Measurements from ENCODE around the gene CCDC88A. TPM values are rescaled to one million over a fixed set of nuclear protein-coding genes. Genes with fewer than 3 reads are reported as not detected.
"Not testable (repeated sequence)": the region's sequence is repeated elsewhere in the genome, so short reads cannot be mapped to it uniquely, and the experiment has no call there.

CCDC88A gene
- total RNA-seq, 1 donor from 2014 or later = 86.1 TPM

DNA sequence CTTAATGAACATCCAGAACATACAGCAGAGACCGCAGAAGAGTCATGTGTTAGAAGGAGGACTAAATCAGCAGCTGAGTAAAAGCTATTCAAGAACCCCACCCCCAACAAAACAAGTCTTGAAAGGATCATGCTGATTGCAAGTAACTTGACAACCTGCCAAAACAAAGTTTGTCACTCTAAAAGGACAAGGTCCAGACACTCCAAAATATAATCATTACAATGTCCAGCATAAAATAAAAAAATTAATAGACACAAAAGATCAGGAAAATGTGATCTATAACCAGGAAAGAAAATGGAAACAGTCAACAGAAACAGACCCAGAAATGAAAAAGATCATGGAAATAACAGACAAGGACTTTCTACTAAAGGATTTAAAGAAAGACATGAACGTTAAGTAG is 28.5 kb downstream of the CCDC88A start:
- Histone ChIP-seq H3K27ac (no peak overlapping the region), H3K27me3 (no peaks in the 10 kb centered on the region), H3K4me1 (no peaks in the 10 kb centered on the region), H3K9me3 (no peaks in the 10 kb centered on the region), H3K36me3 (no peaks in the 10 kb centered on the region), H3K4me3 (no peak overlapping the region)
- TF ChIP-seq, protein P1, sequence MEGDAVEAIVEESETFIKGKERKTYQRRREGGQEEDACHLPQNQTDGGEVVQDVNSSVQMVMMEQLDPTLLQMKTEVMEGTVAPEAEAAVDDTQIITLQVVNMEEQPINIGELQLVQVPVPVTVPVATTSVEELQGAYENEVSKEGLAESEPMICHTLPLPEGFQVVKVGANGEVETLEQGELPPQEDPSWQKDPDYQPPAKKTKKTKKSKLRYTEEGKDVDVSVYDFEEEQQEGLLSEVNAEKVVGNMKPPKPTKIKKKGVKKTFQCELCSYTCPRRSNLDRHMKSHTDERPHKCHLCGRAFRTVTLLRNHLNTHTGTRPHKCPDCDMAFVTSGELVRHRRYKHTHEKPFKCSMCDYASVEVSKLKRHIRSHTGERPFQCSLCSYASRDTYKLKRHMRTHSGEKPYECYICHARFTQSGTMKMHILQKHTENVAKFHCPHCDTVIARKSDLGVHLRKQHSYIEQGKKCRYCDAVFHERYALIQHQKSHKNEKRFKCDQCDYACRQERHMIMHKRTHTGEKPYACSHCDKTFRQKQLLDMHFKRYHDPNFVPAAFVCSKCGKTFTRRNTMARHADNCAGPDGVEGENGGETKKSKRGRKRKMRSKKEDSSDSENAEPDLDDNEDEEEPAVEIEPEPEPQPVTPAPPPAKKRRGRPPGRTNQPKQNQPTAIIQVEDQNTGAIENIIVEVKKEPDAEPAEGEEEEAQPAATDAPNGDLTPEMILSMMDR (IDR thresholded peaks at IDR 0.05) = no peak
- intact Hi-C loops (cut with DNase I) = no loop called here
- ATAC-seq = no peak
- DNase-seq = no peak

DNA sequence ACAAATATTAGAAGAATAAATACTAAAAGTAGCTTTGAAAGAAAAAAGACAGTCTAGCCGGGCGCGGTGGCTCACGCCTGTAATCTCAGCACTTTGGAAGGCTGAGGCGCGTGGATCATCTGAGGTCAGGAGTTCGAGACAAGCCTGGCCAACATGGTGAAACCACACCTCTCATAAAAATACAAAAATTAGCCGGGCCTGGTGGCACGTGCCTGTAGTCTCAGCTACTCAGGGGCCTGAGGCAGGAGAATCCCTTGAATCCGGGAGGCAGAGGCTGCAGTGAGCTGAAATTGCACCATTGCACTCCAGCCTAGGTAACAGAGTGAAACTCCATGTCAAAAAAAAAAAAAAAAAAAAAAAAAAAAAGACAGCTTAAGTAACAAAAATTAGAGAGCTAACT is 34.1 kb downstream of the CCDC88A start:
- intact Hi-C loops (cut with DNase I); H3K4me3 ChIP-seq: not testable (repeated sequence)

DNA sequence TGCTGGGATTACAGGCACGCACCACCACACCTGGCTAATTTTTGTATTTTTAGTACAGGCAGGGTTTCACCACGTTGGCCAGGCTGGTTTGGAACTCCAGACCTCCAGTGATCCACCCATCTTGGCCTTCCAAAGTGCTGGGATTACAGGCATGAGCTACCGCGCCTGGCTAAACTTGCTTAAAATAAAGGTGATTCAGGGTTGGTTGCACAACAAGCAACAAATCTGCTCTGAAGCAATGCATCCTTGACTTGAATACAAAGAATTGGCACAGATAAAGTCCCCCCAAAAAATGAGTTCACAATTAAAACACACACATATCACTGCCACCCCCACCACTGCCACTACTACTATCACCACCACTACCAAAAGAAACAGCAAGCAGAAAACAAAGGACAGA is 34.9 kb downstream of the CCDC88A start:
- H3K4me3 ChIP-seq = no peak overlapping the region

More for the DNA sequence above, 34.1 kb downstream of the CCDC88A start:
- H3K27ac ChIP-seq, H3K9me3 ChIP-seq, H3K4me1 ChIP-seq, DNase-seq, H3K27me3 ChIP-seq, ATAC-seq, H3K36me3 ChIP-seq: not testable (repeated sequence)

DNA sequence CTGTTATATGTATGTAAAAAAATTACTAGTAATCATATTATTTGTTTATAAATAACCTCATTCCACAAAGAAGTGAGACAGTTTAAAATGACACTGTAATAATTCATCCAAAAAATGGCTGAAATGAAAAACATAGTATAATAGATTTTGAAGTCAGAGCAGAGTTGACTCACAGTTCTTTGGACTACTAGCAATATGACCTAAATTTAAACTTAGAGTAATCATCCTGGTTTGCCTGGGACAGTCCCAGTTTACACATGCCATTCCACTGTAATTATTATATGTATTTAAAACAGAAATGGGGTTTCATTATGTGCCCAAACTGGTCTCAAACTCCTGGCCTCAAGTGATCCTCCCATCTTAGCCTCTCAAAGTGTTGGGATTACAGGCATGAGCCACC is 48.3 kb downstream of the CCDC88A start:
- TF ChIP-seq, protein P1 (IDR thresholded peaks at IDR 0.05) = no peak
- intact Hi-C loops (cut with DNase I) = no loop called here

More for the DNA sequence above, 34.9 kb downstream of the CCDC88A start:
- no peak for DNase-seq
- H3K9me3 ChIP-seq = no peaks in the 10 kb centered on the region
- TF ChIP-seq, protein P1 (IDR thresholded peaks at IDR 0.05) = no peak
- no peaks in the 10 kb centered on the region for H3K4me1 ChIP-seq
- no peaks in the 10 kb centered on the region for H3K36me3 ChIP-seq
- H3K27me3 ChIP-seq = no peaks in the 10 kb centered on the region
- intact Hi-C loops (cut with DNase I) = no loop called here
- H3K27ac ChIP-seq = no peak overlapping the region
- no peak for ATAC-seq

DNA sequence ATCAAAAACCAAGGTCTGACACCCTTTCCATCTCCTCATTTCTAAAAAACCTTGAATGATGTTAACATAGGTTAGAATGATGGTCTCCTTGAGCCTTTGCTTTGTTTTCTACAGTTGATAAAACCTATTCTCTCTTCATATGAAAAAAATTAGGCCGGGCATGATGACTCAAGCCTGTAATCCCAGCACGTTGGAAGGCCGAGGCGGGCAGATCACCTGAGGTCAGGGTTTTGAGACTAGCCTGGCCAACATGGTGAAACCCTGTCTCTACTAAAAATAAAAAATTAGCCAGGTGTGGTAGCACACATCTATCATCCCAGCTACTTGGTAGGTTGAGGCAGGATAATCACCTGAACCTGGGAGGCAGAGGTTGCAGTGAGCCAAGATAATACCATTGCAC is 49.4 kb downstream of the CCDC88A start:
- intact Hi-C loops (cut with DNase I) = no loop called here
- no peak overlapping the region for H3K27ac ChIP-seq
- TF ChIP-seq, protein P1 (IDR thresholded peaks at IDR 0.05) = no peak

More for the DNA sequence above, 48.3 kb downstream of the CCDC88A start:
- H3K4me1 ChIP-seq = no peaks in the 10 kb centered on the region
- no peak overlapping the region for H3K27ac ChIP-seq
- H3K9me3 ChIP-seq = no peaks in the 10 kb centered on the region
- no peak for DNase-seq
- no peaks in the 10 kb centered on the region for H3K27me3 ChIP-seq
- ATAC-seq = no peak
- no peak overlapping the region for H3K4me3 ChIP-seq
- H3K36me3 ChIP-seq = no peaks in the 10 kb centered on the region

DNA sequence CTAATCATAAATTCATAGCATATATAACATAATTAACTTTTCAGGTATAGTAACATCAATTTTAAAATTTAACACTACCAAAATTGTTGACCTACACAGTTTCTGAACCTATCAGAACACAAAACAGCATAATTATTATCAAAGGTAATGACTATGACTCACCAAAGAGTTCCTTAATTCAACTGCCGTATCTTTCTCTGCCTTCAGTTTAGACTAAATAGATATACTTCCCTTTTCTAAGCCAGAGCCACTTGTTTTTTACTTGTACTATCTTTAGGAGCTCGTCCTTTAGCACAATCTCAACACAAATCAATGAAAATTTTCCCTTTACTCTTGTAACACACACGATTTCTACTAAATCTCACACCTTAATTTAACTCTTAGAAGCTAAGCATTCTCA is 54.4 kb downstream of the CCDC88A start:
- Histone ChIP-seq H3K4me3 (no peak overlapping the region), H3K9me3 (no peaks in the 10 kb centered on the region), H3K4me1 (no peaks in the 10 kb centered on the region), H3K27ac (no peak overlapping the region), H3K27me3 (no peaks in the 10 kb centered on the region), H3K36me3 (no peaks in the 10 kb centered on the region)
- ATAC-seq (peak; percentile 60), DNase-seq (no peak)
- TF ChIP-seq, protein P1 (IDR thresholded peaks at IDR 0.05) = no peak
- intact Hi-C loops (cut with DNase I) = no loop called here

More for the DNA sequence above, 49.4 kb downstream of the CCDC88A start:
- no peaks in the 10 kb centered on the region for H3K27me3 ChIP-seq
- no peak overlapping the region for H3K4me3 ChIP-seq
- ATAC-seq = no peak
- H3K9me3 ChIP-seq = no peaks in the 10 kb centered on the region
- no peaks in the 10 kb centered on the region for H3K36me3 ChIP-seq
- no peaks in the 10 kb centered on the region for H3K4me1 ChIP-seq
- no peak for DNase-seq
